ENCODE measurements around the gene IGF2BP2. TPM values are rescaled to one million over a fixed set of nuclear protein-coding genes. Genes with fewer than 3 reads are reported as not detected.

Gene IGF2BP2
- total and polyA plus RNA-seq, 9 of the 15 experiments (the other 6 are each of a cell fraction or from before 2014, with no cell fraction given), result 3.2 to 59.6 (median 30.5) TPM

DNA sequence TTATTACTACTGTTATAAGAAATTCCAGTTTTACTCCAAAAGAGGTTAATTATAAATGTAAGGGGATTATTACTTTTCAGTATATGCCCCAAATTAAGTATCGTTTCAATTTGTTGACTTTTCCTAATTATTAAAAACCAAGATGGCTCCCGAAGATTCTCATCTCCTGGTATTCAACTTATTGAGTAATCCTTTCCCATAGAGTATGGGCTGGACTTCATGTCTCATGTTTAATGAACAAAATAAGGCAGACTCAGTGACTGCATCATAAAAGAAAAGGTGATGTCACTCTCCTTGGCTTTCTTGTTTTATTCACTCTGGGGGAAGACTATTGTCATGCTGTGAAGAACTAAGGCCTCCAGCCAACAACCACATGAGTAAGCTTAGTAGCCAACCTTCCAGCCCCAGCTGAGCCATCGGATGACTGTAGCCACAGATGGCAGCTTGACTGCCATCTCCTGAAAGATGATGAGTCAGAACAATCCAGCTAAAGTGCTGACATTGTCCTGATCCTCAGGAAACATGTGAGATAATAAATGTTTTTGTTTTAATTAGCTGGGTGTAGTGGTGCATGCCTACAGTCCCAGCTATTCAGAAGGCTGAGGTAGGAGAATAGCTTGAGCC is 17.3 kb downstream of the IGF2BP2 start (continued):
- TF ChIP-seq, protein P1, sequence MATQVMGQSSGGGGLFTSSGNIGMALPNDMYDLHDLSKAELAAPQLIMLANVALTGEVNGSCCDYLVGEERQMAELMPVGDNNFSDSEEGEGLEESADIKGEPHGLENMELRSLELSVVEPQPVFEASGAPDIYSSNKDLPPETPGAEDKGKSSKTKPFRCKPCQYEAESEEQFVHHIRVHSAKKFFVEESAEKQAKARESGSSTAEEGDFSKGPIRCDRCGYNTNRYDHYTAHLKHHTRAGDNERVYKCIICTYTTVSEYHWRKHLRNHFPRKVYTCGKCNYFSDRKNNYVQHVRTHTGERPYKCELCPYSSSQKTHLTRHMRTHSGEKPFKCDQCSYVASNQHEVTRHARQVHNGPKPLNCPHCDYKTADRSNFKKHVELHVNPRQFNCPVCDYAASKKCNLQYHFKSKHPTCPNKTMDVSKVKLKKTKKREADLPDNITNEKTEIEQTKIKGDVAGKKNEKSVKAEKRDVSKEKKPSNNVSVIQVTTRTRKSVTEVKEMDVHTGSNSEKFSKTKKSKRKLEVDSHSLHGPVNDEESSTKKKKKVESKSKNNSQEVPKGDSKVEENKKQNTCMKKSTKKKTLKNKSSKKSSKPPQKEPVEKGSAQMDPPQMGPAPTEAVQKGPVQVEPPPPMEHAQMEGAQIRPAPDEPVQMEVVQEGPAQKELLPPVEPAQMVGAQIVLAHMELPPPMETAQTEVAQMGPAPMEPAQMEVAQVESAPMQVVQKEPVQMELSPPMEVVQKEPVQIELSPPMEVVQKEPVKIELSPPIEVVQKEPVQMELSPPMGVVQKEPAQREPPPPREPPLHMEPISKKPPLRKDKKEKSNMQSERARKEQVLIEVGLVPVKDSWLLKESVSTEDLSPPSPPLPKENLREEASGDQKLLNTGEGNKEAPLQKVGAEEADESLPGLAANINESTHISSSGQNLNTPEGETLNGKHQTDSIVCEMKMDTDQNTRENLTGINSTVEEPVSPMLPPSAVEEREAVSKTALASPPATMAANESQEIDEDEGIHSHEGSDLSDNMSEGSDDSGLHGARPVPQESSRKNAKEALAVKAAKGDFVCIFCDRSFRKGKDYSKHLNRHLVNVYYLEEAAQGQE (IDR thresholded peaks at IDR 0.05; ENCODE audit: borderline replicate concordance), result no peak
- TF ChIP-seq, protein P1 (CRISPR knock-in tag; IDR thresholded peaks at IDR 0.05; ENCODE audit: low read depth), result no peak
- no peak for TF ChIP-seq SPI1 (IDR thresholded peaks at IDR 0.05; ENCODE audit: borderline replicate concordance, low read depth, low read length)
- TF ChIP-seq SREBF1 (IDR thresholded peaks at IDR 0.05; ENCODE audit: borderline replicate concordance, low read depth, low read length), result no peak
- no peak for TF ChIP-seq MTA1 (IDR thresholded peaks at IDR 0.05; ENCODE audit: borderline replicate concordance)
- TF ChIP-seq PHB (CRISPR knock-in tag; IDR thresholded peaks at IDR 0.05), result no peak
- TF ChIP-seq TCF7L2 (IDR thresholded peaks at IDR 0.05; ENCODE audit: low read depth, low read length), result no peak
- no peak for TF ChIP-seq ZFP30 (CRISPR knock-in tag; IDR thresholded peaks at IDR 0.05; ENCODE audit: borderline replicate concordance)
- TF ChIP-seq U2AF1 (optimal IDR thresholded peaks at IDR 0.05; ENCODE audit: low read depth, low read length), result no peak
- no peak for TF ChIP-seq CHD2 (IDR thresholded peaks at IDR 0.05; ENCODE audit: low read depth, low read length)
- no peak for TF ChIP-seq ILK (tag; IDR thresholded peaks at IDR 0.05; ENCODE audit: borderline replicate concordance, low read depth)
- no peak for TF ChIP-seq MXI1 (IDR thresholded peaks at IDR 0.05; ENCODE audit: low read depth, low read length)
- TF ChIP-seq ZNF316 (IDR thresholded peaks at IDR 0.05), result peak; percentile 97
- TF ChIP-seq BRF2 (IDR thresholded peaks at IDR 0.05; ENCODE audit: borderline replicate concordance, insufficient read depth, insufficient read length), result no peak
- 0 out of 4 replicates have a peak, but pooled peaks of 1 of the 2 experiments have one; percentile 54 for TF ChIP-seq BCLAF1 (IDR thresholded peaks at IDR 0.05; ENCODE audit: borderline replicate concordance in 1 of 2, control insufficient read depth in 1 of 2, low read depth in 2 of 2, low read length in 1 of 2)
- TF ChIP-seq DIDO1 (tag; IDR thresholded peaks at IDR 0.05; ENCODE audit: low read depth), result no peak
